ENCODE data around the gene MEF2B.
"Not testable (repeated sequence)": the region's sequence is repeated elsewhere in the genome, so short reads cannot be mapped to it uniquely, and the experiment has no call there.

The MEF2B gene

GRCh38 chr19:19121371-19121770 is 48.7 kb downstream of the MEF2B start:
- FAIRE-seq: no peak

GRCh38 chr19:19120308-19121231 is 49.5 kb downstream of the MEF2B start:
- FAIRE-seq: no peak

- no peak for FAIRE-seq
Observed at GRCh38 chr19:19119325-19120237, 50.5 kb downstream of the MEF2B start.

- FAIRE-seq: no peak
Observed at GRCh38 chr19:19115954-19116353, 54.1 kb downstream of the MEF2B start.

GRCh38 chr19:19113040-19113626 is 56.9 kb downstream of the MEF2B start:
- no peak for FAIRE-seq

GRCh38 chr19:19111967-19112580 is 58.0 kb downstream of the MEF2B start:
- no peak for FAIRE-seq

GRCh38 chr19:19111136-19111835 is 58.8 kb downstream of the MEF2B start:
- FAIRE-seq: no peak

- FAIRE-seq: no peak
Observed at GRCh38 chr19:19110410-19111135, 59.5 kb downstream of the MEF2B start.

GRCh38 chr19:19109601-19110000 is 60.5 kb downstream of the MEF2B start:
- no peak for FAIRE-seq

GRCh38 chr19:19107654-19108053 is 62.4 kb downstream of the MEF2B start:
- no peak for FAIRE-seq

- FAIRE-seq: not testable (repeated sequence)
Observed at GRCh38 chr19:19106938-19107337, 63.1 kb downstream of the MEF2B start.

GRCh38 chr19:19106056-19106551 is 64.0 kb downstream of the MEF2B start:
- no peak for FAIRE-seq

GRCh38 chr19:19105365-19106055 is 64.6 kb downstream of the MEF2B start:
- no peak for FAIRE-seq

- FAIRE-seq: no peak
Observed at GRCh38 chr19:19103167-19103566, 66.9 kb downstream of the MEF2B start.

GRCh38 chr19:19102566-19102965 is 67.5 kb downstream of the MEF2B start:
- not testable (repeated sequence) for FAIRE-seq

GRCh38 chr19:19101540-19101939 is 68.5 kb downstream of the MEF2B start:
- no peak for FAIRE-seq

GRCh38 chr19:19098703-19099632 is 71.1 kb downstream of the MEF2B start:
- FAIRE-seq: no peak

- FAIRE-seq: no peak
Observed at GRCh38 chr19:19098084-19098702, 71.9 kb downstream of the MEF2B start.

Measured in TTC549 (cell line).